Suppressor macrophage treated with lipopolysaccharide for 4 hours (primary cell): ENCODE results near the gene CLEC3B.
A peak's percentile ranks its signal among the peaks of the same experiment; 100 is the strongest.
"Not testable (repeated sequence)": the region's sequence is repeated elsewhere in the genome, so short reads cannot be mapped to it uniquely, and the experiment has no call there.

Experiments
- DNase-seq: peaks from one replicate; pipeline ENCODE4 v3.0.0-alpha.2; 2020

The CLEC3B gene

GRCh38 chr3:45037720-45038455 is 11.8 kb downstream of the CLEC3B start:
- peak; percentile 97 for DNase-seq

- DNase-seq: no peak
Observed at GRCh38 chr3:45041666-45042065, 15.6 kb downstream of the CLEC3B start.

- no peak for DNase-seq
Observed at GRCh38 chr3:45042162-45042561, 16.1 kb downstream of the CLEC3B start.

- DNase-seq: peak; percentile 87
Observed at GRCh38 chr3:45043728-45044299, 17.7 kb downstream of the CLEC3B start.

GRCh38 chr3:45048244-45048643 is 22.1 kb downstream of the CLEC3B start:
- DNase-seq: no peak

GRCh38 chr3:45049807-45050206 is 23.7 kb downstream of the CLEC3B start:
- DNase-seq: no peak

GRCh38 chr3:45051685-45052084 is 25.6 kb downstream of the CLEC3B start:
- no peak for DNase-seq

GRCh38 chr3:45053805-45054195 is 27.7 kb downstream of the CLEC3B start:
- DNase-seq: not testable (repeated sequence)

- DNase-seq: peak; percentile 38
Observed at GRCh38 chr3:45054196-45054857, 28.2 kb downstream of the CLEC3B start.

- peak; percentile 90 for DNase-seq
Observed at GRCh38 chr3:45055032-45055410, 28.9 kb downstream of the CLEC3B start.

GRCh38 chr3:45055411-45056143 is 29.5 kb downstream of the CLEC3B start:
- DNase-seq: peak; percentile 53

- no peak for DNase-seq
Observed at GRCh38 chr3:45056608-45057301, 30.7 kb downstream of the CLEC3B start.

- DNase-seq: no peak
Observed at GRCh38 chr3:45057557-45057956, 31.5 kb downstream of the CLEC3B start.

- no peak for DNase-seq
Observed at GRCh38 chr3:45059132-45059531, 33.0 kb downstream of the CLEC3B start.

GRCh38 chr3:45060165-45060892 is 34.2 kb downstream of the CLEC3B start:
- no peak for DNase-seq

GRCh38 chr3:45062697-45063070 is 36.6 kb downstream of the CLEC3B start:
- no peak for DNase-seq

GRCh38 chr3:45064512-45065372 is 38.6 kb downstream of the CLEC3B start:
- DNase-seq: peak; percentile 98

GRCh38 chr3:45065373-45065720 is 39.2 kb downstream of the CLEC3B start:
- DNase-seq: no peak

- no peak for DNase-seq
Observed at GRCh38 chr3:45066109-45066801, 40.2 kb downstream of the CLEC3B start.

- DNase-seq: peak; percentile 31
Observed at GRCh38 chr3:45067486-45067885, 41.4 kb downstream of the CLEC3B start.

- DNase-seq: no peak
Observed at GRCh38 chr3:45067941-45068340, 41.8 kb downstream of the CLEC3B start.
